Osteoblast (primary cell): ENCODE measurements around the gene SETD3. TPM values are rescaled to one million over a fixed set of nuclear protein-coding genes. Genes with fewer than 3 reads are reported as not detected.

Experiments used
- DNase-seq: peaks from one replicate; pipeline ENCODE4 v3.0.0; 2011; ENCODE audit warnings: low spot score, mixed read lengths; ENCODE audit not compliant: insufficient read length; ENCODE audit errors: missing footprints
- H2AFZ ChIP-seq: 2 replicates; pipeline ENCODE4 v1.6.0; 2011; ENCODE audit warnings: mild to moderate bottlenecking, low read length
- H3K27ac ChIP-seq: 2 replicates; pipeline ENCODE4 v1.5.1; 2011; ENCODE audit warnings: mild to moderate bottlenecking, low read depth, low read length, moderate library complexity
- H3K27me3 ChIP-seq: 2 replicates; pipeline ENCODE4 v1.6.0; 2012; ENCODE audit warnings: mild to moderate bottlenecking, control low read depth, inconsistent platforms, low read length, moderate library complexity; ENCODE audit not compliant: insufficient read depth
- H3K36me3 ChIP-seq: 2 replicates; pipeline ENCODE4 v1.5.1; 2011; ENCODE audit warnings: mild to moderate bottlenecking, low read length, control low read depth, moderate library complexity; ENCODE audit not compliant: insufficient read depth
- H3K4me1 ChIP-seq: 2 replicates; pipeline ENCODE4 v1.5.1; 2011; ENCODE audit warnings: mild to moderate bottlenecking, low read length, control low read depth, moderate library complexity; ENCODE audit not compliant: insufficient read depth
- H3K4me2 ChIP-seq: 2 replicates; pipeline ENCODE4 v1.6.0; 2011; ENCODE audit warnings: mild to moderate bottlenecking, low read length; ENCODE audit not compliant: insufficient read depth
- H3K4me3 ChIP-seq: fragments of 200-600 bp; sonication (generic); 3 replicates; pipeline ENCODE4 v1.5.1; 2012; ENCODE audit warnings: mild to moderate bottlenecking, low read length, inconsistent platforms; ENCODE audit not compliant: insufficient read depth
- H3K79me2 ChIP-seq: 2 replicates; pipeline ENCODE4 v1.6.0; 2012; ENCODE audit warnings: mild to moderate bottlenecking, low read length, control low read depth, inconsistent platforms; ENCODE audit not compliant: insufficient read depth
- H3K9me3 ChIP-seq: 2 replicates; pipeline ENCODE4 v1.5.1; 2011; ENCODE audit warnings: low read depth, low read length, control low read depth
- H4K20me1 ChIP-seq: 2 replicates; pipeline ENCODE4 v1.6.0; 2012; ENCODE audit warnings: mild to moderate bottlenecking, low read length, control low read depth; ENCODE audit not compliant: insufficient read depth
- CTCF ChIP-seq: IDR thresholded peaks from 2 replicates; pipeline ENCODE4 v1.5.1; 2011; ENCODE audit warnings: mild to moderate bottlenecking, low read depth, low read length, moderate library complexity; ENCODE audit errors: extremely low read depth
- total RNA-seq: library from RNA; depleted of rRNA; stranded (reverse); fragments of >200 nt; gene quantifications from 2 replicates; pipeline ENCODE4 v1.2.3, GENCODE V29; 2012

Gene SETD3
- total RNA-seq, 1 donor = 65.1 TPM

GRCh38 chr14:99395909-99396530 is 84.6 kb downstream of the SETD3 start:
- peak; percentile 95 for DNase-seq
- Histone ChIP-seq H3K4me3 (no peak overlapping the region), H3K4me1 (peaks cover 13% of the 10 kb centered on the region), H3K9me3 (no peaks in the 10 kb centered on the region), H2AFZ (no peak overlapping the region), H3K27me3 (no peaks in the 10 kb centered on the region), H3K27ac (peak overlapping the region; percentile 45), H3K79me2 (no peaks in the 10 kb centered on the region), H3K36me3 (peaks cover 32% of the 10 kb centered on the region), H3K4me2 (peak overlapping the region; percentile 58), H4K20me1 (peaks cover 8% of the 10 kb centered on the region)
- TF ChIP-seq CTCF = no peak

GRCh38 chr14:99394602-99395156 is 86.0 kb downstream of the SETD3 start:
- TF ChIP-seq CTCF = no peak
- Histone ChIP-seq H3K27ac (no peak overlapping the region), H3K4me3 (no peak overlapping the region), H3K79me2 (no peaks in the 10 kb centered on the region), H2AFZ (no peak overlapping the region), H4K20me1 (peaks cover 8% of the 10 kb centered on the region), H3K27me3 (no peaks in the 10 kb centered on the region), H3K9me3 (no peaks in the 10 kb centered on the region), H3K36me3 (peaks cover 32% of the 10 kb centered on the region), H3K4me1 (peaks cover 13% of the 10 kb centered on the region), H3K4me2 (no peak overlapping the region)
- DNase-seq = no peak

GRCh38 chr14:99393059-99393655 is 87.5 kb downstream of the SETD3 start:
- no peaks in the 10 kb centered on the region for H3K9me3 ChIP-seq
- peaks cover 8% of the 10 kb centered on the region for H4K20me1 ChIP-seq
- H3K79me2 ChIP-seq = no peaks in the 10 kb centered on the region
- no peak overlapping the region for H3K4me2 ChIP-seq
- no peak overlapping the region for H3K27ac ChIP-seq
- peak; percentile 90 for TF ChIP-seq CTCF
- H3K4me3 ChIP-seq = no peak overlapping the region
- H3K36me3 ChIP-seq = peaks cover 19% of the 10 kb centered on the region
- H3K27me3 ChIP-seq = no peaks in the 10 kb centered on the region
- peak; percentile 93 for DNase-seq
- H3K4me1 ChIP-seq = peaks cover 13% of the 10 kb centered on the region
- H2AFZ ChIP-seq = no peak overlapping the region

GRCh38 chr14:99391671-99392070 is 89.0 kb downstream of the SETD3 start:
- DNase-seq = peak; percentile 79

More at GRCh38 chr14:99391671-99392070, 89.0 kb downstream of the SETD3 start:
- Histone ChIP-seq H3K36me3 (peaks cover 11% of the 10 kb centered on the region), H2AFZ (no peak overlapping the region), H3K27me3 (peaks cover 4% of the 10 kb centered on the region), H3K79me2 (no peaks in the 10 kb centered on the region), H3K4me1 (peaks cover 11% of the 10 kb centered on the region), H4K20me1 (peaks cover 8% of the 10 kb centered on the region), H3K4me3 (no peak overlapping the region), H3K9me3 (no peaks in the 10 kb centered on the region), H3K4me2 (peak overlapping the region; percentile 5), H3K27ac (no peak overlapping the region)
- TF ChIP-seq CTCF = no peak
